ENCODE measurements around the gene FLNB. TPM values are rescaled to one million over a fixed set of nuclear protein-coding genes. Genes with fewer than 3 reads are reported as not detected.

The FLNB gene
- total RNA-seq, 4 donors from 2014 or later, result 282 to 707 (median 563) TPM

DNA sequence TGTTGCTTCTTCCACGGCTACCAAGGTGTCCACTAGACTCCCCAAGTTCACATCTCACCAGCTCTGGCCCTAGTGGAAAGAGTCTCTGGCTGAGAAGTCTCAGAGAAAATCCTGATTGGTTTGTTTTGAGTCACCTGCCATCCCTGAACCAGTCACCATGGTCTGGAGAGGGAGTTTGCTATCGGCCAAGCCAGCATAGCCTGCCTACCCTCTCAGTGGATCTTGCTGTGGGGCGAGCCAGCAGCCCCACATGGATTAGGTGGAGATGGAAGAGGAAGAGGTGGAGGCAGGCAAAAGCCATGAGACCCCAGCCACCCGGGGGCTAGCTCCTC, 48.1 kb upstream of the FLNB start:
- DNase-seq, result no peak
- no peaks in the 10 kb centered on the region for H3K27me3 ChIP-seq
- H3K4me3 ChIP-seq, result no peak overlapping the region
- H3K4me1 ChIP-seq, result peaks cover 12 to 47% (median 19%) of the 10 kb centered on the region in 4 donors
- in situ Hi-C loops (cut with MboI; ENCODE audit: low pct_ligation_motif_present in 1 of 4, low pct_unique_long_range_greater_than_20kb in 1 of 4, low sequenced_read_pairs in 3 of 4) (no loop called here), intact Hi-C loops (cut with DNase I; ENCODE audit: low total_unique reads) (no loop called here)
- H3K9me3 ChIP-seq, result no peaks in the 10 kb centered on the region
- TF ChIP-seq, protein P1, sequence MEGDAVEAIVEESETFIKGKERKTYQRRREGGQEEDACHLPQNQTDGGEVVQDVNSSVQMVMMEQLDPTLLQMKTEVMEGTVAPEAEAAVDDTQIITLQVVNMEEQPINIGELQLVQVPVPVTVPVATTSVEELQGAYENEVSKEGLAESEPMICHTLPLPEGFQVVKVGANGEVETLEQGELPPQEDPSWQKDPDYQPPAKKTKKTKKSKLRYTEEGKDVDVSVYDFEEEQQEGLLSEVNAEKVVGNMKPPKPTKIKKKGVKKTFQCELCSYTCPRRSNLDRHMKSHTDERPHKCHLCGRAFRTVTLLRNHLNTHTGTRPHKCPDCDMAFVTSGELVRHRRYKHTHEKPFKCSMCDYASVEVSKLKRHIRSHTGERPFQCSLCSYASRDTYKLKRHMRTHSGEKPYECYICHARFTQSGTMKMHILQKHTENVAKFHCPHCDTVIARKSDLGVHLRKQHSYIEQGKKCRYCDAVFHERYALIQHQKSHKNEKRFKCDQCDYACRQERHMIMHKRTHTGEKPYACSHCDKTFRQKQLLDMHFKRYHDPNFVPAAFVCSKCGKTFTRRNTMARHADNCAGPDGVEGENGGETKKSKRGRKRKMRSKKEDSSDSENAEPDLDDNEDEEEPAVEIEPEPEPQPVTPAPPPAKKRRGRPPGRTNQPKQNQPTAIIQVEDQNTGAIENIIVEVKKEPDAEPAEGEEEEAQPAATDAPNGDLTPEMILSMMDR (IDR thresholded peaks at IDR 0.05), result no peak
- TF ChIP-seq EP300 (IDR thresholded peaks at IDR 0.05; ENCODE audit: low read depth), result no peak
- no peak for TF ChIP-seq POLR2A (IDR thresholded peaks at IDR 0.05)
- TF ChIP-seq POLR2AphosphoS5 (IDR thresholded peaks at IDR 0.05), result no peak
- H3K36me3 ChIP-seq, result no peaks in the 10 kb centered on the region
- 78% methylated on average over 4 of the region's 4 CpGs; no CpG with 5 or more reads in 1 of the 2 donors for WGBS, 2 donors (ENCODE audit: low coverage in 1 of 2)
- H3K27ac ChIP-seq, result peak overlapping the region; percentile 69 to 81 (median 75)

DNA sequence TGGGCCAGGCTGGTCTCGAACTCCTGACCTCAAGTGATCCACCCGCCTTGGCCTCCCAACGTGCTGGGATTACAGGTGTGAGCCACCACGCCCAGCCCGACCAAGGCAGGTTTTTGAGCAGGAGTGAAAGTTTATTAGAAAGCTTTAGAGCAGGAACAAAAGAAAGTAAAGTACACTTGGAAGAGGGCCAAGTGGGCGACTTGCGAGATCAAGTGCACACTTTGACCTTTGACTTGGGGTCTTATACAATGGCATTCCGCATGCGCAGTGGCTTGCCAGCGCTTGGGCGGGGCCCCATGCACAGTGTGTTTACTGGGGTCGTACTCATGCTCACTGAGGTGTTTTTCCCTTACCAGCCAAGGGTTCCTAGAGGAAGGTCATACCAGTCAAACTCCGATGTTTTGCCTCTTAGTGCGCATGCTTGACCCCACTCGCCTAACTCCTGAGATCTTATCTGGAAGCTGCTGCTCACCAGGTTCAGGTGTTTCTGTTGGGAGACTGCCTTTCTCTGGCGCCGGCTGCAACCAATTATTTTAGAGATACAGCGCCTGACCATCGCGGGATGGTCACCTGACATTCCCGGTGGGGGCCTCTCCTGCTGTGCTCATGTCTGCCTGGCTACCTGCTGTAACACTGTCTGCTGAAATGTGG, 46.9 kb upstream of the FLNB start:
- peak; percentile 70 for DNase-seq
- Histone ChIP-seq H3K27ac (peak overlapping the region; percentile 69 to 81 (median 75)), H3K4me3 (no peak overlapping the region), H3K9me3 (no peaks in the 10 kb centered on the region), H3K36me3 (no peaks in the 10 kb centered on the region), H3K27me3 (no peaks in the 10 kb centered on the region), H3K4me1 (peaks cover 12 to 47% (median 19%) of the 10 kb centered on the region in 4 donors)
- in situ Hi-C loops (cut with MboI; ENCODE audit: low pct_ligation_motif_present in 1 of 4, low pct_unique_long_range_greater_than_20kb in 1 of 4, low sequenced_read_pairs in 3 of 4) (no loop called here), intact Hi-C loops (cut with DNase I; ENCODE audit: low total_unique reads) (no loop called here)
- TF ChIP-seq POLR2AphosphoS5 (IDR thresholded peaks at IDR 0.05) (peak in 2 of 3 donors; percentile 29 to 43), POLR2A (IDR thresholded peaks at IDR 0.05) (no peak)
- WGBS, 2 donors (ENCODE audit: low coverage in 1 of 2), result 56% methylated on average over 21 of the region's 21 CpGs; no CpG with 5 or more reads in 1 of the 2 donors

DNA sequence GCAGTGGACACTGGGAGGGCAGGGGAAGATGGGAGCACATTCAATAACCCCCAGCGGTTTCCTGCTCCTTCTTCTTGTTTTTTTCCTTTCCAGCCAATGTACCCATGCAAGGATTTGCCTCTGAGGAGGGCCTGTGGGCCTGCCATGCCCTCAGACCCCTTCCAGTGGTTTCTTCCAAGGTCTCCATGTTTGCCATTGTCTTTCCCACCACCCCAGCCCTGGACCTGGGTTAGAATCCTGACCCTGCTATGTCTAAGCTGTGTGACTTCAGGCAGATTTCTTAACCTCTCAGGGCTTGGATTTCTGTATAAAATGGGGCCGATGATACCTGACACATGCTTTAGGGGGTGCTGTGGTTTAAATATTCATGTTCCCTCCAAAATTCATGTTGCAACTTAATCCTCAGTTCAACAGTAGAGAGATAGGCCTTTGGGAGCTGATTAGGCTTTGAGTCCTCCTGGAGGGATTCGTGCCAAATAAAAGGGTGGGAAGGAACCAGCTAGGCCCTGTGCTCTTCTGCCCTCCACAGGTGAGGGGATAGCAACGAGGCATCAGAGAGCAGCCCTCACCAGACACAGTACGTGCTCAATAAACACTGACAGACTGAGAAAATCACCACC, 46.3 kb upstream of the FLNB start:
- Histone ChIP-seq H3K9me3 (no peaks in the 10 kb centered on the region), H3K4me1 (peaks cover 14 to 47% (median 17%) of the 10 kb centered on the region in 4 donors), H3K36me3 (no peaks in the 10 kb centered on the region), H3K27me3 (no peaks in the 10 kb centered on the region), H3K4me3 (no peak overlapping the region), H3K27ac (peak overlapping the region; percentile 69 to 81 (median 75))
- DNase-seq, result no peak
- intact Hi-C loops (cut with DNase I; ENCODE audit: low total_unique reads) (no loop called here), in situ Hi-C loops (cut with MboI; ENCODE audit: low pct_ligation_motif_present in 1 of 4, low pct_unique_long_range_greater_than_20kb in 1 of 4, low sequenced_read_pairs in 3 of 4) (no loop called here)
- TF ChIP-seq EP300 (IDR thresholded peaks at IDR 0.05; ENCODE audit: low read depth), result no peak
- TF ChIP-seq, protein P1 (IDR thresholded peaks at IDR 0.05), result peak; percentile 22 to 65 (median 31)
- WGBS, 2 donors (ENCODE audit: low coverage in 1 of 2), result 70 to 93% methylated on average over 2 to 5 of the region's 5 CpGs

GRCh38 chr3:57962448-57962834, 45.8 kb upstream of the FLNB start:
- Histone ChIP-seq H3K4me3 (no peak overlapping the region), H3K4me1 (peaks cover 16 to 49% (median 19%) of the 10 kb centered on the region in 4 donors), H3K27ac (peak overlapping the region; percentile 69 to 81 (median 75)), H3K27me3 (no peaks in the 10 kb centered on the region), H3K9me3 (no peaks in the 10 kb centered on the region), H3K36me3 (no peaks in the 10 kb centered on the region)
- intact Hi-C loops (cut with DNase I; ENCODE audit: low total_unique reads), result no loop called here
- in situ Hi-C loops (cut with MboI; ENCODE audit: low pct_ligation_motif_present in 1 of 4, low pct_unique_long_range_greater_than_20kb in 1 of 4, low sequenced_read_pairs in 3 of 4), result no loop called here
- TF ChIP-seq EP300 (IDR thresholded peaks at IDR 0.05; ENCODE audit: low read depth), result no peak
- no peak for TF ChIP-seq POLR2AphosphoS5 (IDR thresholded peaks at IDR 0.05)
- TF ChIP-seq, protein P1 (IDR thresholded peaks at IDR 0.05), result no peak
- TF ChIP-seq POLR2A (IDR thresholded peaks at IDR 0.05), result no peak
- DNase-seq, result no peak
- 84 to 90% methylated on average over 3 to 6 of the region's 6 CpGs for WGBS, 2 donors (ENCODE audit: low coverage in 1 of 2)
